WTC11 (cell line): Measurements from ENCODE around the gene ENHO. TPM values are rescaled to one million over a fixed set of nuclear protein-coding genes. Genes with fewer than 3 reads are reported as not detected.

Experiments used
- ATAC-seq: fragments of 200-7000 bp; cut with Tn5 transposase; 2 replicates; pipeline ENCODE4 v1.10.0; 2021; ENCODE audit warnings: mild to moderate bottlenecking, moderate library complexity
- CTCF ChIA-PET: fragments of 300-600 bp; sonication (Branson Sonifier 250); formaldehyde crosslinking; loops from one replicate; lab custom pipeline; 2021; ENCODE audit warnings: antibody characterized with exemption; lab: Charles Lee
- POLR2A ChIA-PET: fragments of 350-600 bp; sonication (Branson Sonifier 250); formaldehyde crosslinking; loops from one replicate; lab custom pipeline; 2021; ENCODE audit warnings: antibody characterized with exemption; lab: Charles Lee
- DNase-seq: peaks from one replicate; pipeline ENCODE4 v3.0.0; 2021; ENCODE audit warnings: low spot score
- H3K27ac Mint-ChIP-seq: 2 replicates; pipeline ENCODE4 v1.8.0; 2021; ENCODE audit warnings: mixed read lengths
- H3K27me3 Mint-ChIP-seq: 2 replicates; pipeline ENCODE4 v1.8.0; 2021; ENCODE audit warnings: low read depth, mild to moderate bottlenecking, moderate library complexity, mixed read lengths
- H3K36me3 Mint-ChIP-seq: 2 replicates; pipeline ENCODE4 v1.8.0; 2021; ENCODE audit warnings: mixed read lengths
- H3K4me1 Mint-ChIP-seq: 2 replicates; pipeline ENCODE4 v1.8.0; 2022; ENCODE audit warnings: mixed read lengths
- H3K4me3 Mint-ChIP-seq: 2 replicates; pipeline ENCODE4 v1.8.0; 2021; ENCODE audit warnings: mild to moderate bottlenecking, moderate library complexity, mixed read lengths
- H3K9me3 Mint-ChIP-seq: 2 replicates; pipeline ENCODE4 v1.8.0; 2021; ENCODE audit warnings: mixed read lengths
- CTCF ChIP-seq: fragments of 200-600 bp; IDR thresholded peaks from 2 replicates; pipeline ENCODE4 v1.8.0; 2022; ENCODE audit warnings: antibody characterized with exemption
- FOXJ3 ChIP-seq: sonication (generic); formaldehyde crosslinking; IDR thresholded peaks from 2 replicates; pipeline ENCODE4 v1.9.0; 2021; ENCODE audit warnings: missing genetic modification reagents, mild to moderate bottlenecking, borderline replicate concordance
- FOXK1 ChIP-seq: sonication (generic); formaldehyde crosslinking; IDR thresholded peaks from 2 replicates; pipeline ENCODE4 v1.8.0; 2022; ENCODE audit warnings: mild to moderate bottlenecking, moderate library complexity, missing genetic modification reagents
- FOXP1 ChIP-seq: sonication (generic); formaldehyde crosslinking; IDR thresholded peaks from 2 replicates; pipeline ENCODE4 v1.8.0; 2022; ENCODE audit warnings: missing genetic modification reagents, mild to moderate bottlenecking, moderate library complexity, borderline replicate concordance
- KAT7 ChIP-seq: sonication (generic); formaldehyde crosslinking; IDR thresholded peaks from 2 replicates; pipeline ENCODE4 v1.8.1; 2023; ENCODE audit warnings: missing genetic modification reagents, mild to moderate bottlenecking, borderline replicate concordance
- PRRX2 ChIP-seq: fragments of 250-450 bp; sonication (Bioruptor Pico); IDR thresholded peaks from 2 replicates; pipeline ENCODE4 v1.8.0; 2021; ENCODE audit warnings: mild to moderate bottlenecking
- RORB ChIP-seq: fragments of 250-450 bp; sonication (Bioruptor Pico); IDR thresholded peaks from 2 replicates; pipeline ENCODE4 v1.9.0; 2021; ENCODE audit warnings: mild to moderate bottlenecking
- SP1 ChIP-seq: sonication (generic); formaldehyde crosslinking; conservative IDR thresholded peaks from 2 replicates; pipeline ENCODE4 v1.8.1; 2022; ENCODE audit warnings: missing genetic modification reagents
- TCF7 ChIP-seq: sonication (generic); formaldehyde crosslinking; IDR thresholded peaks from 2 replicates; pipeline ENCODE4 v1.8.0; 2022; ENCODE audit warnings: mild to moderate bottlenecking, low read depth, missing genetic modification reagents, moderate library complexity
- TP53 ChIP-seq: sonication (generic); formaldehyde crosslinking; IDR thresholded peaks from 2 replicates; pipeline ENCODE4 v1.8.1; 2023; ENCODE audit warnings: mild to moderate bottlenecking, missing genetic modification reagents
- USF1 ChIP-seq: sonication (generic); formaldehyde crosslinking; IDR thresholded peaks from 2 replicates; pipeline ENCODE4 v1.8.0; 2022; ENCODE audit warnings: mild to moderate bottlenecking, missing genetic modification reagents
- total RNA-seq: library from RNA; stranded (reverse); gene quantifications from 3 replicates; pipeline ENCODE4 v1.2.3, GENCODE V29; 2021
- TF ChIP-seq, protein P1 (sequence below): sonication (generic); formaldehyde crosslinking; IDR thresholded peaks from 2 replicates; pipeline ENCODE4 v1.8.1; 2023; ENCODE audit warnings: mild to moderate bottlenecking, missing genetic modification reagents

The ENHO gene
- total RNA-seq, 1 experiment from 2014 or later, result 28.3 TPM

DNA sequence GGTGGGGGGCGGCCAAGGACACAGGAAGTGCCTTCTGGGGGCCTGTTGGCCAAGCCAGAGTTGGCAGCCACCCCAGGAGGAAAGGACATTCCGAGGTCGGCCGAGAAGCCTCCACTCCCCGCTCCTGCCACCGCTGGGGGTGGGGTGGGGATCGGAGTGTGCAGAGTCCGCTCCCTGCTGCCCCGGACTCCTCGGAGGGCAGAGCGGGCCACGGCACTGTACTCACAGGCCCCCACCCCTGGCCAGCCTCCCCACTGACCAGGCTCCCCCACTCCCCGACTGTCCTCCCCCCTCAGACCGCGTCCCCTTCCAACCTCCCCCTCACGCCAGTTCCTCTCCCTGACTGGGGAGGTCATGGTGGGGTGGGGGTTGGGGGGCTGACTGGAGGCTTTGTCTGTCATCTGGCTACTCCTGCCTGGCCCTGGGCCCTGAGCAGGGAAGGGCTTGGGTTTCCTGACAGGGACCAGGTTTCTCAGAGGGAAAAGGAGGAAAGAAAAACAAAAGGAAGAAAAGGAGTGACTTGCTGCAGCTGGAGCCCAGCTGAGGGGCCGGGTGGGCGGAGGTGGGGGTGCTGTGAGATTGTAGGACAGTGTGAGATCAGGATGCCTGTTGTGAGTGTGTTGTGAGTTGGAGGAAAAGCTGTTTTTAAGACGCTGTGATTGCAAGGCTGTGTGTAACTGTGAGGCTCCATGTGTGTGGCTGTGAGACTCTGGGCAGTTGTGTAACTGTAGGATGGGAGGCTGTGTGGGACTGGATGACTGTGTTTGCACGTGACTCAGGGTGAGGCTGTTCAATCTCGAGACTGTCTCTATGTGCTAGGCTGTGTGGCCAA, 37.0 kb upstream of the ENHO start (continued):
- TF ChIP-seq CTCF (no peak), RORB (CRISPR knock-in tag) (no peak), FOXJ3 (CRISPR knock-in tag) (no peak), KAT7 (no peak), TCF7 (CRISPR knock-in tag) (no peak), USF1 (CRISPR knock-in tag) (no peak)
- TF ChIP-seq, protein P1, sequence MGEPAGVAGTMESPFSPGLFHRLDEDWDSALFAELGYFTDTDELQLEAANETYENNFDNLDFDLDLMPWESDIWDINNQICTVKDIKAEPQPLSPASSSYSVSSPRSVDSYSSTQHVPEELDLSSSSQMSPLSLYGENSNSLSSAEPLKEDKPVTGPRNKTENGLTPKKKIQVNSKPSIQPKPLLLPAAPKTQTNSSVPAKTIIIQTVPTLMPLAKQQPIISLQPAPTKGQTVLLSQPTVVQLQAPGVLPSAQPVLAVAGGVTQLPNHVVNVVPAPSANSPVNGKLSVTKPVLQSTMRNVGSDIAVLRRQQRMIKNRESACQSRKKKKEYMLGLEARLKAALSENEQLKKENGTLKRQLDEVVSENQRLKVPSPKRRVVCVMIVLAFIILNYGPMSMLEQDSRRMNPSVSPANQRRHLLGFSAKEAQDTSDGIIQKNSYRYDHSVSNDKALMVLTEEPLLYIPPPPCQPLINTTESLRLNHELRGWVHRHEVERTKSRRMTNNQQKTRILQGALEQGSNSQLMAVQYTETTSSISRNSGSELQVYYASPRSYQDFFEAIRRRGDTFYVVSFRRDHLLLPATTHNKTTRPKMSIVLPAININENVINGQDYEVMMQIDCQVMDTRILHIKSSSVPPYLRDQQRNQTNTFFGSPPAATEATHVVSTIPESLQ (CRISPR knock-in tag), result no peak

DNA sequence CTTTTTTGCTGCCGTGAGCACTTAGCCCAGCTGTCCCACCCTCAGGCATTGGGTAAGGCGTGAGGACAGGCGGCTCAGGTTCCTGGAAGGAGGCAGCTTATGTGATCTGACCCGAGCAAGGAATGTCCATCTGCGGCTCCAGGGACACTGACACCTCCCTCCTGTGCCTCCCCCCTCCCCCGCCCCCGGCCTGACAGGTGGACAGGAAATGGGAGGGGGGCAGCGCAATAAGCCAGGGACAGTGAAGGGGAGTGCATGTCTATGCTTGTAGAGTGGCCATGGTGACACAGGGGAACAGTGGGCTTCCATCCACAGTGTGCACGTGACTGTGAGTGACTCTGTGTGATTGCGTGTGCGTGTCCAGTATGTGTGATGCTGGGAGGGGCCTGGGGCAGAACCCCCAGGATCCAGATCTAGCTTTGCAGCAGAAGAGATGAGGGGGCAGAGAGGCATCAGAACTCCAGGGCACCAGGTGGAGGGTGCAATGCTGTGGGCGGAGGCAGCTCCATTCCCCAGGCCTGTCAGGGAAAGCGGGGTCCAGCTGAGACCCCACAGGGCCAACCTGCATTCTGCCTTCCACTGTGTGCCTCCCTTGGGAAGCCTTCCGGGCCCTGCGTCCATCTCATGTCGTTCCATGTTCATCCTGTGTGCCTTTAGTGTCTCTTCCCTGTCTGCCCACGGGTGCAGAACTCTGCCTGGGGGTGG, 36.3 kb upstream of the ENHO start:
- no peak for TF ChIP-seq PRRX2 (CRISPR knock-in tag)
- 0 out of 2 replicates have a peak, but pooled peaks have one; percentile 33 for TF ChIP-seq FOXP1 (CRISPR knock-in tag)
- peaks cover 7% of the 10 kb centered on the region for H3K27me3 Mint-ChIP-seq
- no peak overlapping the region for H3K4me3 Mint-ChIP-seq
- peaks cover 43% of the 10 kb centered on the region for H3K4me1 Mint-ChIP-seq
- POLR2A ChIA-PET, result interaction anchor here (0.9 to 1.2 kb wide), 2 partner anchors 11 to 32 kb away, joined by 3 read pairs; no protein-coding TSS in a partner anchor
- no peak overlapping the region for H3K27ac Mint-ChIP-seq
- no peak for ATAC-seq
- no peaks in the 10 kb centered on the region for H3K36me3 Mint-ChIP-seq
- no peaks in the 10 kb centered on the region for H3K9me3 Mint-ChIP-seq
- CTCF ChIA-PET, result interaction anchor here (0.6 to 8.5 kb wide), 7 partner anchors 11 to 143 kb away, joined by 3 to 112 read pairs (median 4); no protein-coding TSS in a partner anchor
- DNase-seq, result no peak

DNA sequence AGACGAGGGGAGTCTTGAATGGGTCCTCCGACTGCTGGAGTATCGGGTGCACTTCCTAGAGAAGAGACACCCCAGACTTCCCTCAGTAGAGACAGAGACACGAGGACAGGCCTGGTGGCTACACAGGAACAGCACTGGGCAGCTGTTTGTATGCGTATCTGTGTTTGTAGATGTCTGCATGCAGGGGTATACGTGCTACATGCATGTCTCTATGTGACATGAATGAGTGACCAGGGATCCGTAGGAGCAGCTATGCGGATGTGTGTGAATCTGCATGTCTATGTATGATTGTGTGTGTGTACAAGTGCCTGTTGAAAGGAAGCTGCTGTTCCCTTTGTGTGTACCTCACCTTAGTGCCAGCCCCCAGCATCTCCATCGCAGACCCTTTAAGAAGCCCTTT, 35.6 kb upstream of the ENHO start:
- no peaks in the 10 kb centered on the region for H3K36me3 Mint-ChIP-seq
- ChIA-PET CTCF (interaction anchor here (0.8 to 8.5 kb wide), 5 partner anchors 11 to 144 kb away, joined by 3 to 112 read pairs (median 3); no protein-coding TSS in a partner anchor), POLR2A (interaction anchor here (0.9 to 1.2 kb wide), 2 partner anchors 12 to 33 kb away, joined by 3 read pairs; no protein-coding TSS in a partner anchor)
- H3K4me1 Mint-ChIP-seq, result peaks cover 45% of the 10 kb centered on the region
- no peak overlapping the region for H3K27ac Mint-ChIP-seq
- no peak overlapping the region for H3K4me3 Mint-ChIP-seq
- TF ChIP-seq TP53, result no peak
- TF ChIP-seq SP1, result no peak
- no peak for TF ChIP-seq FOXK1 (CRISPR knock-in tag)
- ATAC-seq (no peak), DNase-seq (no peak)
- H3K9me3 Mint-ChIP-seq, result no peaks in the 10 kb centered on the region
- H3K27me3 Mint-ChIP-seq, result peaks cover 7% of the 10 kb centered on the region
